ENCODE results near the gene HBEGF. TPM values are rescaled to one million over a fixed set of nuclear protein-coding genes. Genes with fewer than 3 reads are reported as not detected.

HBEGF gene
- total and polyA plus RNA-seq, 9 donors, result 10.0 to 27.0 (median 14.6) TPM

GRCh38 chr5:140362311-140362710, 15.9 kb upstream of the HBEGF start:
- 87% methylated on average over 8 of the region's 8 CpGs for WGBS (ENCODE audit: insufficient coverage)
- Histone ChIP-seq H3K27ac (ENCODE audit: low read length) (no peak overlapping the region), H3K4me3 (ENCODE audit: low read length) (no peak overlapping the region), H3K9me3 (replicated peaks; ENCODE audit: control insufficient read depth, low read depth, low read length) (no peaks in the 10 kb centered on the region), H3K27me3 (ENCODE audit: control insufficient read depth, insufficient read depth, low read length) (no peaks in the 10 kb centered on the region), H3K4me1 (ENCODE audit: control insufficient read depth, insufficient read depth, low read length) (peaks cover 11% of the 10 kb centered on the region), H3K36me3 (ENCODE audit: control insufficient read depth, insufficient read depth, low read length) (no peaks in the 10 kb centered on the region)
- no peak for DNase-seq

- no peak for DNase-seq
- Histone ChIP-seq H3K27me3 (ENCODE audit: control insufficient read depth, insufficient read depth, low read length) (no peaks in the 10 kb centered on the region), H3K27ac (ENCODE audit: low read length) (no peak overlapping the region), H3K36me3 (ENCODE audit: control insufficient read depth, insufficient read depth, low read length) (no peaks in the 10 kb centered on the region), H3K4me1 (ENCODE audit: control insufficient read depth, insufficient read depth, low read length) (peaks cover 15% of the 10 kb centered on the region), H3K4me3 (ENCODE audit: low read length) (no peak overlapping the region), H3K9me3 (replicated peaks; ENCODE audit: control insufficient read depth, low read depth, low read length) (no peaks in the 10 kb centered on the region)
- WGBS (ENCODE audit: insufficient coverage), result 86% methylated on average over 2 of the region's 2 CpGs
Measured at GRCh38 chr5:140361901-140362300, 15.5 kb upstream of the HBEGF start.

GRCh38 chr5:140360681-140361479, 14.5 kb upstream of the HBEGF start:
- peaks cover 15% of the 10 kb centered on the region for H3K4me1 ChIP-seq (ENCODE audit: control insufficient read depth, insufficient read depth, low read length)
- 87% methylated on average over 6 of the region's 7 CpGs for WGBS (ENCODE audit: insufficient coverage)
- DNase-seq, result no peak
- no peaks in the 10 kb centered on the region for H3K9me3 ChIP-seq (replicated peaks; ENCODE audit: control insufficient read depth, low read depth, low read length)
- no peaks in the 10 kb centered on the region for H3K27me3 ChIP-seq (ENCODE audit: control insufficient read depth, insufficient read depth, low read length)
- no peaks in the 10 kb centered on the region for H3K36me3 ChIP-seq (ENCODE audit: control insufficient read depth, insufficient read depth, low read length)
- H3K27ac ChIP-seq (ENCODE audit: low read length), result no peak overlapping the region
- no peak overlapping the region for H3K4me3 ChIP-seq (ENCODE audit: low read length)

GRCh38 chr5:140360101-140360500, 13.7 kb upstream of the HBEGF start, which contains the start of gene SLC4A9:
Gene SLC4A9 (plus strand): TSS chr5:140360194. CDS start chr5:140360237, 43 bp downstream.
- Histone ChIP-seq H3K36me3 (ENCODE audit: control insufficient read depth, insufficient read depth, low read length) (no peaks in the 10 kb centered on the region), H3K27ac (ENCODE audit: low read length) (no peak within 1 kb of the TSS), H3K4me1 (ENCODE audit: control insufficient read depth, insufficient read depth, low read length) (peaks cover 15% of the 10 kb centered on the region), H3K27me3 (ENCODE audit: control insufficient read depth, insufficient read depth, low read length) (no peaks in the 10 kb centered on the region), H3K4me3 (ENCODE audit: low read length) (no peak within 1 kb of the TSS), H3K9me3 (replicated peaks; ENCODE audit: control insufficient read depth, low read depth, low read length) (no peaks in the 10 kb centered on the region)
- DNase-seq, result no peak
- 65% methylated on average over 2 of the region's 2 CpGs for WGBS (ENCODE audit: insufficient coverage)

- WGBS (ENCODE audit: insufficient coverage), result 80% methylated on average over 3 of the region's 4 CpGs
- Histone ChIP-seq H3K4me1 (ENCODE audit: control insufficient read depth, insufficient read depth, low read length) (peaks cover 15% of the 10 kb centered on the region), H3K27ac (ENCODE audit: low read length) (no peak overlapping the region), H3K9me3 (replicated peaks; ENCODE audit: control insufficient read depth, low read depth, low read length) (no peaks in the 10 kb centered on the region), H3K36me3 (ENCODE audit: control insufficient read depth, insufficient read depth, low read length) (no peaks in the 10 kb centered on the region), H3K27me3 (ENCODE audit: control insufficient read depth, insufficient read depth, low read length) (no peaks in the 10 kb centered on the region), H3K4me3 (ENCODE audit: low read length) (no peak overlapping the region)
- DNase-seq, result no peak
Measured at GRCh38 chr5:140358738-140359310, 12.4 kb upstream of the HBEGF start.

GRCh38 chr5:140357726-140358093, 11.3 kb upstream of the HBEGF start:
- H3K4me1 ChIP-seq (ENCODE audit: control insufficient read depth, insufficient read depth, low read length), result peaks cover 9% of the 10 kb centered on the region
- peak; percentile 87 for DNase-seq
- no peaks in the 10 kb centered on the region for H3K27me3 ChIP-seq (ENCODE audit: control insufficient read depth, insufficient read depth, low read length)
- no peaks in the 10 kb centered on the region for H3K36me3 ChIP-seq (ENCODE audit: control insufficient read depth, insufficient read depth, low read length)
- no peaks in the 10 kb centered on the region for H3K9me3 ChIP-seq (replicated peaks; ENCODE audit: control insufficient read depth, low read depth, low read length)
- H3K27ac ChIP-seq (ENCODE audit: low read length), result no peak overlapping the region
- WGBS (ENCODE audit: insufficient coverage), result 0% methylated on average over 10 of the region's 18 CpGs
- H3K4me3 ChIP-seq (ENCODE audit: low read length), result peak overlapping the region; percentile 24

GRCh38 chr5:140356853-140357725, 10.7 kb upstream of the HBEGF start:
- WGBS (ENCODE audit: insufficient coverage), result no CpG with 5 or more reads among the region's 10 CpGs
- H3K27ac ChIP-seq (ENCODE audit: low read length), result no peak overlapping the region
- H3K4me3 ChIP-seq (ENCODE audit: low read length), result peak overlapping the region; percentile 24
- peaks cover 9% of the 10 kb centered on the region for H3K4me1 ChIP-seq (ENCODE audit: control insufficient read depth, insufficient read depth, low read length)
- no peak for DNase-seq
- H3K36me3 ChIP-seq (ENCODE audit: control insufficient read depth, insufficient read depth, low read length), result no peaks in the 10 kb centered on the region
- no peaks in the 10 kb centered on the region for H3K27me3 ChIP-seq (ENCODE audit: control insufficient read depth, insufficient read depth, low read length)
- H3K9me3 ChIP-seq (replicated peaks; ENCODE audit: control insufficient read depth, low read depth, low read length), result no peaks in the 10 kb centered on the region

GRCh38 chr5:140355546-140355945, 9.1 kb upstream of the HBEGF start:
- Histone ChIP-seq H3K36me3 (ENCODE audit: control insufficient read depth, insufficient read depth, low read length) (no peaks in the 10 kb centered on the region), H3K4me1 (ENCODE audit: control insufficient read depth, insufficient read depth, low read length) (peaks cover 9% of the 10 kb centered on the region), H3K27ac (ENCODE audit: low read length) (no peak overlapping the region), H3K27me3 (ENCODE audit: control insufficient read depth, insufficient read depth, low read length) (peaks cover under 1% of the 10 kb centered on the region), H3K4me3 (ENCODE audit: low read length) (no peak overlapping the region), H3K9me3 (replicated peaks; ENCODE audit: control insufficient read depth, low read depth, low read length) (no peaks in the 10 kb centered on the region)
- DNase-seq, result no peak
- no CpG with 5 or more reads among the region's 7 CpGs for WGBS (ENCODE audit: insufficient coverage)

- WGBS (ENCODE audit: insufficient coverage), result no CpG with 5 or more reads among the region's 5 CpGs
- Histone ChIP-seq H3K27ac (ENCODE audit: low read length) (no peak overlapping the region), H3K4me3 (ENCODE audit: low read length) (no peak overlapping the region), H3K36me3 (ENCODE audit: control insufficient read depth, insufficient read depth, low read length) (no peaks in the 10 kb centered on the region), H3K4me1 (ENCODE audit: control insufficient read depth, insufficient read depth, low read length) (peaks cover 15% of the 10 kb centered on the region), H3K9me3 (replicated peaks; ENCODE audit: control insufficient read depth, low read depth, low read length) (no peaks in the 10 kb centered on the region), H3K27me3 (ENCODE audit: control insufficient read depth, insufficient read depth, low read length) (peaks cover 4% of the 10 kb centered on the region)
- DNase-seq, result peak; percentile 84
Measured at GRCh38 chr5:140351609-140352334, 5.4 kb upstream of the HBEGF start.

Data from muscle of leg (tissue), 11 donors.